ENCODE results near the gene ADCY2.

The ADCY2 gene

GRCh38 chr5:7668627-7669026, 272.7 kb downstream of the ADCY2 start:
- DNase-seq = no peak

GRCh38 chr5:7671381-7671993, 275.5 kb downstream of the ADCY2 start:
- DNase-seq = no peak

- no peak for DNase-seq
These were observed 277.7 kb downstream of the ADCY2 start for GRCh38 chr5:7673658-7674057.

GRCh38 chr5:7676455-7676854, 280.5 kb downstream of the ADCY2 start:
- DNase-seq = no peak

GRCh38 chr5:7678030-7678429, 282.1 kb downstream of the ADCY2 start:
- no peak for DNase-seq

GRCh38 chr5:7679663-7680062, 283.7 kb downstream of the ADCY2 start:
- no peak for DNase-seq

- DNase-seq = no peak
These were observed 284.3 kb downstream of the ADCY2 start for GRCh38 chr5:7680260-7680659.

GRCh38 chr5:7682379-7682778, 286.4 kb downstream of the ADCY2 start:
- no peak for DNase-seq

- DNase-seq = no peak
These were observed 287.8 kb downstream of the ADCY2 start for GRCh38 chr5:7683753-7684152.

GRCh38 chr5:7684826-7685225, 288.9 kb downstream of the ADCY2 start:
- DNase-seq = no peak

GRCh38 chr5:7686794-7687193, 290.9 kb downstream of the ADCY2 start:
- no peak for DNase-seq

GRCh38 chr5:7690557-7690956, 294.6 kb downstream of the ADCY2 start:
- no peak for DNase-seq

GRCh38 chr5:7705261-7705660, 309.3 kb downstream of the ADCY2 start:
- no peak for DNase-seq

- no peak for DNase-seq
These were observed 309.8 kb downstream of the ADCY2 start for GRCh38 chr5:7705736-7706135.

GRCh38 chr5:7706256-7706655, 310.3 kb downstream of the ADCY2 start:
- DNase-seq = no peak

GRCh38 chr5:7714119-7714518, 318.2 kb downstream of the ADCY2 start:
- no peak for DNase-seq

GRCh38 chr5:7714697-7715096, 318.8 kb downstream of the ADCY2 start:
- no peak for DNase-seq

GRCh38 chr5:7717691-7718090, 321.8 kb downstream of the ADCY2 start:
- DNase-seq = no peak

- no peak for DNase-seq
These were observed 332.1 kb downstream of the ADCY2 start for GRCh38 chr5:7728076-7728475.

- no peak for DNase-seq
These were observed 345.6 kb downstream of the ADCY2 start for GRCh38 chr5:7741415-7742065.

GRCh38 chr5:7742241-7742656, 346.3 kb downstream of the ADCY2 start:
- no peak for DNase-seq

- peak; percentile 38 for DNase-seq
These were observed 350.1 kb downstream of the ADCY2 start for GRCh38 chr5:7745882-7746610.

- DNase-seq = no peak
These were observed 351.8 kb downstream of the ADCY2 start for GRCh38 chr5:7747728-7748127.

GRCh38 chr5:7749626-7750025, 353.7 kb downstream of the ADCY2 start:
- DNase-seq = no peak
